Sigmoid colon (tissue), 7 donors: ENCODE results near the gene PXN. TPM values are rescaled to one million over a fixed set of nuclear protein-coding genes. Genes with fewer than 3 reads are reported as not detected.

Experiments
- DNase-seq: peaks from one replicate; pipeline ENCODE4 v3.0.0-alpha.2; 2019
- H3K27ac ChIP-seq, 4 donors: fragments of 200-600 bp; sonication (generic); one replicate each; pipeline ENCODE4 v1.5.1; 2016 to 2019; ENCODE audit warnings: mild to moderate bottlenecking in 1 of 4
- H3K27me3 ChIP-seq, 3 donors: fragments of 200-600 bp; sonication (generic); one replicate each; pipeline ENCODE4 v1.5.1; 2019; ENCODE audit warnings: mild to moderate bottlenecking in 1 of 3
- H3K36me3 ChIP-seq, 4 donors: fragments of 200-600 bp; sonication (generic); one replicate each; pipeline ENCODE4 v1.5.1; 2016 to 2019
- H3K4me1 ChIP-seq, 4 donors: fragments of 200-600 bp; sonication (generic); one replicate each; pipeline ENCODE4 v1.5.1; 2017 to 2019
- H3K4me3 ChIP-seq, 4 donors: fragments of 200-600 bp; sonication (generic); one replicate each; pipeline ENCODE4 v1.5.1; 2017 to 2019; ENCODE audit warnings: mild to moderate bottlenecking in 2 of 4, moderate library complexity in 1 of 4
- H3K9me3 ChIP-seq, 4 donors: fragments of 200-600 bp in 3 of 4; sonication (generic) in 3 of 4; one replicate each; pipeline versions ENCODE4 v1.5.1 to v1.6.1; 2013 to 2019
- CTCF ChIP-seq, 4 experiments: fragments of 450-650 bp in 3 of 4; fragments of 200-600 bp in 1 of 4; IDR thresholded peaks; one replicate each; pipeline ENCODE4 v1.5.1; 2016 to 2019; ENCODE audit warnings: antibody characterized with exemption in 4 of 4, mild to moderate bottlenecking in 3 of 4, moderate library complexity in 2 of 4
- EP300 ChIP-seq, 4 donors: sonication (generic); formaldehyde crosslinking; IDR thresholded peaks; one replicate each; pipeline ENCODE4 v1.6.1; 2017; ENCODE audit warnings: antibody characterized with exemption in 4 of 4
- POLR2A ChIP-seq, 2 donors: fragments of 450-650 bp; IDR thresholded peaks; one replicate each; pipeline ENCODE4 v1.6.1; 2016; ENCODE audit warnings: antibody characterized with exemption in 2 of 2, mild to moderate bottlenecking in 2 of 2, moderate library complexity in 2 of 2
- POLR2AphosphoS5 ChIP-seq, 4 donors: sonication (generic); formaldehyde crosslinking; IDR thresholded peaks; one replicate each; pipeline ENCODE4 v1.6.1; 2017; ENCODE audit warnings: antibody characterized with exemption in 4 of 4
- WGBS, 2 donors: extraction: QIAGEN DNeasy Blood & Tissue Kit; methylation state at CpG; one replicate each; pipeline ENCODE4 v1.1.7; 2013; 5-methylcytosine and 5-hydroxymethylcytosine counted together
- intact Hi-C: fragments of 100-400 bp; cut with DNase I; formaldehyde crosslinking; loops from one replicate; pipeline ENCODE4 v1.15.1; 2023
- polyA plus RNA-seq, 3 donors: library from polyadenylated mRNA; stranded (reverse); fragments of 200-250 nt; gene quantifications; one replicate each; pipeline ENCODE4 v1.2.3, GENCODE V29; 2013
- total RNA-seq, 4 donors: library from RNA; depleted of rRNA; stranded (reverse); fragments of >200 nt; gene quantifications; one replicate each; pipeline ENCODE4 v1.1.0, GENCODE V29; 2016
- donor health status: healthy with polysubstance abuse.
- donor health status: Bipolar disorder and iron deficiency.
- donor health status: healthy.

Gene PXN
- 100 to 1,000 TPM in 1 of 4 donors, 10 to 100 TPM in 3; 41.0 to 127 (median 42.7) TPM for total RNA-seq
- 100 to 1,000 TPM in 2 of 3 donors, 10 to 100 TPM in 1; 79.3 to 111 (median 101) TPM for polyA plus RNA-seq

- Histone ChIP-seq H3K27ac (peak within 1 kb of the TSS; percentile 88 to 96 (median 95)), H3K4me3 (peak within 1 kb of the TSS; percentile 86 to 99 (median 91)), H3K36me3 (no peaks in the 10 kb centered on the region), H3K27me3 (no peaks in the 10 kb centered on the region), H3K4me1 (peaks cover 0 to 45% (median 43%) of the 10 kb centered on the region in 4 donors), H3K9me3 (no peaks in the 10 kb centered on the region)
- TF ChIP-seq POLR2A (IDR thresholded peaks at IDR 0.05) (peak in 1 of 2 donors; percentile 31), EP300 (IDR thresholded peaks at IDR 0.05) (no peak), CTCF (IDR thresholded peaks at IDR 0.05) (peak; percentile 64 to 85 (median 68)), POLR2AphosphoS5 (IDR thresholded peaks at IDR 0.05) (peak; percentile 73 to 90 (median 80))
- intact Hi-C loops: loop anchor here (1.0 to 2.0 kb wide), 3 partner anchors 25 to 65 kb away; partner anchors contain the start of genes RNU4-2 and RPLP0
- WGBS, 2 donors: 1 to 3% methylated on average over 81 of the region's 81 CpGs
- DNase-seq: peak; percentile 94
Observed at GRCh38 chr12:120265473-120266179, at the start of gene PXN. TSS of gene PXN (minus strand) at chr12:120265730. CDS start at chr12:120265629, 101 bp downstream.

GRCh38 chr12:120314220-120314619 is 48.7 kb upstream of the PXN start:
- Histone ChIP-seq H3K9me3 (no peaks in the 10 kb centered on the region), H3K36me3 (no peaks in the 10 kb centered on the region), H3K4me3 (no peak overlapping the region), H3K4me1 (peaks cover 0 to 11% (median 6%) of the 10 kb centered on the region in 4 donors), H3K27me3 (no peaks in the 10 kb centered on the region), H3K27ac (no peak overlapping the region)
- TF ChIP-seq POLR2AphosphoS5 (IDR thresholded peaks at IDR 0.05): no peak
- no peak for TF ChIP-seq POLR2A (IDR thresholded peaks at IDR 0.05)
- TF ChIP-seq EP300 (IDR thresholded peaks at IDR 0.05): no peak
- TF ChIP-seq CTCF (IDR thresholded peaks at IDR 0.05): no peak
- intact Hi-C loops: no loop called here
- WGBS, 2 donors: 58 to 70% methylated on average over 5 of the region's 5 CpGs
- no peak for DNase-seq

- TF ChIP-seq POLR2A (IDR thresholded peaks at IDR 0.05) (no peak), CTCF (IDR thresholded peaks at IDR 0.05) (peak in 3 of 4 experiments; percentile 45 to 65 (median 63)), POLR2AphosphoS5 (IDR thresholded peaks at IDR 0.05) (peak in 3 of 4 donors; percentile 30 to 83 (median 50)), EP300 (IDR thresholded peaks at IDR 0.05) (no peak)
- Histone ChIP-seq H3K27me3 (no peaks in the 10 kb centered on the region), H3K36me3 (no peaks in the 10 kb centered on the region), H3K27ac (peak within 1 kb of the TSS; percentile 75 to 79 (median 78)), H3K4me3 (peak within 1 kb of the TSS; percentile 56 to 66 (median 60)), H3K4me1 (peaks cover 0 to 11% (median 7%) of the 10 kb centered on the region in 4 donors), H3K9me3 (no peaks in the 10 kb centered on the region)
- 9 to 11% methylated on average over 31 of the region's 31 CpGs for WGBS, 2 donors
- peak; percentile 92 for DNase-seq
- intact Hi-C loops: loop anchor here (1.0 kb wide), 1 partner anchor 15 kb away; no protein-coding TSS in a partner anchor
Observed at GRCh38 chr12:120301962-120302815, 36.7 kb upstream of the PXN start, which contains the start of gene SIRT4. TSS of gene SIRT4 (plus strand) at chr12:120302321. CDS start at chr12:120303562, 1,241 bp downstream.

- Histone ChIP-seq H3K4me3 (peak within 1 kb of the TSS; percentile 54 to 66 (median 57)), H3K4me1 (peaks cover 0 to 12% (median 5%) of the 10 kb centered on the region in 4 donors), H3K27ac (peak within 1 kb of the TSS; percentile 92 to 98 (median 94)), H3K27me3 (no peaks in the 10 kb centered on the region), H3K9me3 (no peaks in the 10 kb centered on the region), H3K36me3 (no peaks in the 10 kb centered on the region)
- intact Hi-C loops: loop anchor here (10.0 kb wide), 1 partner anchor 1108 kb away; no protein-coding TSS in a partner anchor
- WGBS, 2 donors: 0% methylated on average over 29 of the region's 29 CpGs
- peak; percentile 88 for DNase-seq
- TF ChIP-seq POLR2A (IDR thresholded peaks at IDR 0.05): peak; percentile 60 to 81
- TF ChIP-seq POLR2AphosphoS5 (IDR thresholded peaks at IDR 0.05): peak; percentile 73 to 96 (median 89)
- no peak for TF ChIP-seq EP300 (IDR thresholded peaks at IDR 0.05)
- no peak for TF ChIP-seq CTCF (IDR thresholded peaks at IDR 0.05)
Observed at GRCh38 chr12:120292661-120293531, 27.4 kb upstream of the PXN start, which contains the start of gene RNU4-1. TSS of gene RNU4-1 (minus strand) at chr12:120293237.
